GM12878 (cell line): Measurements from ENCODE around the gene TUBB4B. TPM values are rescaled to one million over a fixed set of nuclear protein-coding genes. Genes with fewer than 3 reads are reported as not detected.
A peak's percentile ranks its signal among the peaks of the same experiment; 100 is the strongest.

Experiments used
- ATAC-seq: fragments of 200-7000 bp; cut with Tn5 transposase; 3 replicates; pipeline ENCODE4 v1.9.1; 2020; ENCODE audit warnings: mild to moderate bottlenecking, moderate library complexity
- Bru-seq: library from RNA; stranded (reverse); fragments of 400-500 nt; gene quantifications from one replicate; lab custom pipeline; 2021; lab: Mats Ljungman, UMichigan
- BruChase-seq, 2 experiments: library from RNA; stranded (reverse); fragments of 400-500 nt; gene quantifications; one replicate each; lab custom pipeline; 2021; lab: Mats Ljungman, UMichigan
- BruUV-seq: library from RNA; stranded (reverse); fragments of 400-500 nt; replicated peaks from 2 replicates; lab custom pipeline; 2021; lab: Mats Ljungman, UMichigan
- CTCF ChIA-PET: fragments of 300-600 bp; sonication (Branson Sonifier 250); formaldehyde crosslinking; extraction: SDS; loops from one replicate; lab custom pipeline; 2021; ENCODE audit warnings: inconsistent platforms; lab: Yijun Ruan, JAX
- POLR2A ChIA-PET: fragments of 350-600 bp; formaldehyde crosslinking; extraction: SDS; loops from one replicate; lab custom pipeline; 2021; ENCODE audit warnings: inconsistent platforms; lab: Charles Lee
- RAD21 ChIA-PET: fragments of 300-600 bp; sonication (Branson Sonifier 250); formaldehyde crosslinking; loops from one replicate; lab custom pipeline; 2023; ENCODE audit warnings: antibody characterized with exemption; ENCODE audit not compliant: unreplicated experiment; lab: Charles Lee
- SMC1A ChIA-PET: fragments of 300-600 bp; sonication (Branson Sonifier 250); formaldehyde crosslinking; loops from one replicate; lab custom pipeline; 2023; ENCODE audit not compliant: unreplicated experiment, uncharacterized antibody; lab: Charles Lee
- DNase-seq: peaks from one replicate; pipeline ENCODE4 v3.0.0-alpha.2; 2011; ENCODE audit warnings: low read depth, low spot score
- FAIRE-seq: peaks from 3 replicates; lab custom pipeline; 2011; peaks lifted over from hg19 to GRCh38; lab: Jason Lieb, UNC
- H2AFZ ChIP-seq: 2 replicates; pipeline ENCODE4 v1.6.0; 2011; ENCODE audit warnings: low read depth, low read length, control low read depth; ENCODE audit not compliant: control insufficient read depth
- H3K27ac ChIP-seq: 2 replicates; pipeline ENCODE4 v1.5.1; 2011; ENCODE audit warnings: control low read depth; ENCODE audit not compliant: control insufficient read depth, insufficient read depth
- H3K27me3 ChIP-seq, 2 experiments: replicated peaks in 1 of 2; 2 replicates each; pipeline versions ENCODE4 v1.6.0 to v1.6.1; 2011; ENCODE audit warnings: low read length in 1 of 2; ENCODE audit not compliant: control insufficient read depth in 2 of 2, insufficient read depth in 2 of 2
- H3K36me3 ChIP-seq, 2 experiments: 2 replicates each; pipeline ENCODE4 v1.5.1; 2011; ENCODE audit warnings: low read length in 1 of 2; ENCODE audit not compliant: control insufficient read depth in 2 of 2, insufficient read depth in 2 of 2
- H3K4me1 ChIP-seq: 2 replicates; pipeline ENCODE4 v1.6.1; 2011; ENCODE audit warnings: mild to moderate bottlenecking, low read length, moderate library complexity, mixed read lengths; ENCODE audit not compliant: control insufficient read depth, insufficient read depth
- H3K4me2 ChIP-seq: 2 replicates; pipeline ENCODE4 v1.6.0; 2011; ENCODE audit warnings: control low read depth; ENCODE audit not compliant: control insufficient read depth, insufficient read depth
- H3K4me3 ChIP-seq: fragments of 200-600 bp; sonication (generic); 2 replicates; pipeline ENCODE4 v1.5.1; 2016
- H3K79me2 ChIP-seq: 2 replicates; pipeline ENCODE4 v1.6.0; 2011; ENCODE audit warnings: low read length; ENCODE audit not compliant: control insufficient read depth, insufficient read depth
- H3K9ac ChIP-seq: 2 replicates; pipeline ENCODE4 v1.8.0; 2011; ENCODE audit warnings: low read length, control low read depth, mixed read lengths; ENCODE audit not compliant: control insufficient read depth, insufficient read depth
- H3K9me3 ChIP-seq: replicated peaks from 3 replicates; pipeline ENCODE4 v1.5.1; 2011; ENCODE audit warnings: mild to moderate bottlenecking, low read length; ENCODE audit not compliant: control insufficient read depth, insufficient read depth
- H4K20me1 ChIP-seq: 2 replicates; pipeline ENCODE4 v1.6.0; 2011; ENCODE audit not compliant: control insufficient read depth, insufficient read depth
- CREM ChIP-seq: IDR thresholded peaks from 2 replicates; pipeline ENCODE4 v1.6.1; 2014; ENCODE audit warnings: antibody characterized with exemption, low read depth
- FOS ChIP-seq: IDR thresholded peaks from 3 replicates; pipeline ENCODE4 v1.6.1; 2011; ENCODE audit warnings: borderline replicate concordance; ENCODE audit not compliant: insufficient read length; ENCODE audit errors: extremely low read depth
- FOXM1 ChIP-seq: IDR thresholded peaks from 2 replicates; pipeline ENCODE4 v1.6.1; 2012; ENCODE audit warnings: low read depth, mild to moderate bottlenecking, inconsistent platforms, low read length, moderate library complexity
- JUNB ChIP-seq: IDR thresholded peaks from 2 replicates; pipeline ENCODE4 v1.6.1; 2016; ENCODE audit warnings: antibody characterized with exemption, mild to moderate bottlenecking
- LARP7 ChIP-seq: fragments of 450-650 bp; IDR thresholded peaks from 2 replicates; pipeline ENCODE4 v1.6.1; 2017; ENCODE audit warnings: mild to moderate bottlenecking
- MTA3 ChIP-seq: IDR thresholded peaks from 2 replicates; pipeline ENCODE4 v1.6.1; 2012; ENCODE audit warnings: low read length, inconsistent platforms, borderline replicate concordance
- NFYB ChIP-seq: IDR thresholded peaks from 2 replicates; pipeline ENCODE4 v1.6.1; 2011; ENCODE audit warnings: low read depth, mild to moderate bottlenecking, low read length, improper control_type of control experiment, moderate library complexity; ENCODE audit not compliant: insufficient read depth
- NRF1 ChIP-seq: conservative IDR thresholded peaks from 2 replicates; pipeline ENCODE4 v1.6.1; 2011; ENCODE audit warnings: mild to moderate bottlenecking, low read depth, low read length, improper control_type of control experiment
- RB1 ChIP-seq: fragments of 450-650 bp; formaldehyde crosslinking; IDR thresholded peaks from 2 replicates; pipeline ENCODE4 v1.6.1; 2017; ENCODE audit warnings: mild to moderate bottlenecking, borderline replicate concordance
- WGBS: methylation state at CpG from one replicate; pipeline ENCODE4 v1.1.6; 2016; ENCODE audit warnings: low lambda C conversion rate; ENCODE audit not compliant: insufficient replicate concordance, insufficient coverage; ENCODE audit errors: missing lambda C conversion rate; 5-methylcytosine and 5-hydroxymethylcytosine counted together
- in situ Hi-C: fragments of 300-500 bp; cut with MboI; formaldehyde crosslinking; loops from 9 replicates; pipeline ENCODE4 v1.14.3; 2018; ENCODE audit warnings: mixed read lengths
- intact Hi-C: fragments of 100-400 bp; cut with micrococcal nuclease; formaldehyde crosslinking; loops from one replicate; pipeline ENCODE4 v1.14.2; 2022; ENCODE audit not compliant: unreplicated experiment
- long read RNA-seq, 2 experiments: library from polyadenylated mRNA; unstranded; transcript quantifications; one replicate each; pipeline ENCODE4 v2.0.0, GENCODE V29; 2019 to 2020
- polyA minus RNA-seq, 3 experiments: library from RNA; depleted of rRNA, polyadenylated mRNA; stranded (reverse); fragments of >200 nt; gene quantifications; 2 replicates each; pipeline ENCODE4 v1.2.3, GENCODE V29; 2011
- polyA plus RNA-seq, 11 experiments: library from polyadenylated mRNA; depleted of rRNA in 4 of 11; unstranded in 6 of 11; stranded (reverse) in 5 of 11; fragments of >200 nt; fragmentation: Nextera tagmentation in 4 of 11; fragmentation: Illumina TruSeq in 1 of 11; extraction: Ambion mirVana in 4 of 11; extraction: Trizol in 1 of 11; gene quantifications; 1 replicate in 1 of 11; 2 replicates in 10 of 11; pipeline versions ENCODE4 v1.2.1 to v1.2.3, GENCODE V29; 2011 to 2016; ENCODE audit warnings: inconsistent platforms in 2 of 11, missing spikeins in 2 of 11, low read depth in 1 of 11
- total RNA-seq, 4 experiments: library from RNA; depleted of rRNA in 3 of 4; stranded (reverse); fragments of >200 nt in 3 of 4; fragmentation: Illumina TruSeq in 1 of 4; extraction: Trizol in 1 of 4; gene quantifications; 2 replicates each; pipeline versions ENCODE4 v1.2.1 to v1.2.3, GENCODE V29; 2013 to 2021
- TF ChIP-seq, protein P1 (sequence below): IDR thresholded peaks from 2 replicates; pipeline ENCODE4 v1.6.1; 2012; ENCODE audit warnings: mild to moderate bottlenecking, low read depth, low read length
- TF ChIP-seq, protein P2 (sequence below): fragments of 450-650 bp; formaldehyde crosslinking; IDR thresholded peaks from 2 replicates; pipeline ENCODE4 v1.4.0; 2022; ENCODE audit warnings: mild to moderate bottlenecking, moderate library complexity

Gene TUBB4B
- 45.3 and 50.1 TPM in 2 replicates for total RNA-seq (2013; cell fraction: nucleolus; rRNA removed)
- total RNA-seq (2014; rRNA removed), result 203 and 255 TPM in 2 replicates
- 168 and 187 TPM in 2 replicates for total RNA-seq (2014; rRNA removed; fragmentation: Illumina TruSeq; extraction: Trizol)
- total RNA-seq (2021), result 348 and 365 TPM in 2 replicates
- 59.8 TPM for polyA plus RNA-seq (2011; ENCODE audit: low read depth)
- 65.9 and 204 TPM in 2 replicates for polyA plus RNA-seq (2011; rRNA removed)
- 277 and 441 TPM in 2 replicates for polyA plus RNA-seq (2011; cell fraction: cytosol; rRNA removed)
- polyA plus RNA-seq (2011; cell fraction: nucleus; rRNA removed), result 263 and 420 TPM in 2 replicates
- polyA plus RNA-seq (2012), result 147 and 170 TPM in 2 replicates
- 122 and 254 TPM in 2 replicates for polyA plus RNA-seq (2014; fragmentation: Illumina TruSeq; extraction: Trizol)
- 10 to 100 TPM; 23.0 to 63.2 TPM for polyA plus RNA-seq (2014; fragmentation: Nextera tagmentation; extraction: Ambion mirVana)
- polyA plus RNA-seq (2014; rRNA removed), result 403 and 485 TPM in 2 replicates
- 100 to 1,000 TPM; 521 to 532 TPM for polyA plus RNA-seq (2016; fragmentation: Nextera tagmentation; extraction: Ambion mirVana)
- 156 and 212 TPM in 2 replicates for polyA minus RNA-seq (2011; rRNA and poly(A)+ RNA removed)
- 91.5 and 119 TPM in 2 replicates for polyA minus RNA-seq (2011; cell fraction: cytosol; rRNA and poly(A)+ RNA removed)
- 95.1 and 128 TPM in 2 replicates for polyA minus RNA-seq (2011; cell fraction: nucleus; rRNA and poly(A)+ RNA removed)
- Bru-seq, nascent RNA, result percentile 91 among the genes with signal in this experiment
- BruChase-seq, experiment 1, labeled RNA remaining after a 6-hour chase, result percentile 98 among the genes with signal in this experiment
- percentile 99 among the genes with signal in this experiment for BruChase-seq, experiment 2, labeled RNA remaining after a 2-hour chase
- long read RNA-seq, experiment 1, transcript TUBB4B-201 (4 exons, 1,637 nt), result major isoform, 677 of 714 reads
- long read RNA-seq, experiment 1, partial matches to known transcripts, result 30 of 714 reads
- long read RNA-seq, experiment 1, other reads (novel, unspliced or antisense), result 7 of 714 reads
- long read RNA-seq, experiment 2, transcript TUBB4B-201 (4 exons, 1,637 nt), result major isoform, 359 of 407 reads
- long read RNA-seq, experiment 2, partial matches to known transcripts, result 44 of 407 reads
- long read RNA-seq, experiment 2, other reads (novel, unspliced or antisense), result 2 of 407 reads

DNA sequence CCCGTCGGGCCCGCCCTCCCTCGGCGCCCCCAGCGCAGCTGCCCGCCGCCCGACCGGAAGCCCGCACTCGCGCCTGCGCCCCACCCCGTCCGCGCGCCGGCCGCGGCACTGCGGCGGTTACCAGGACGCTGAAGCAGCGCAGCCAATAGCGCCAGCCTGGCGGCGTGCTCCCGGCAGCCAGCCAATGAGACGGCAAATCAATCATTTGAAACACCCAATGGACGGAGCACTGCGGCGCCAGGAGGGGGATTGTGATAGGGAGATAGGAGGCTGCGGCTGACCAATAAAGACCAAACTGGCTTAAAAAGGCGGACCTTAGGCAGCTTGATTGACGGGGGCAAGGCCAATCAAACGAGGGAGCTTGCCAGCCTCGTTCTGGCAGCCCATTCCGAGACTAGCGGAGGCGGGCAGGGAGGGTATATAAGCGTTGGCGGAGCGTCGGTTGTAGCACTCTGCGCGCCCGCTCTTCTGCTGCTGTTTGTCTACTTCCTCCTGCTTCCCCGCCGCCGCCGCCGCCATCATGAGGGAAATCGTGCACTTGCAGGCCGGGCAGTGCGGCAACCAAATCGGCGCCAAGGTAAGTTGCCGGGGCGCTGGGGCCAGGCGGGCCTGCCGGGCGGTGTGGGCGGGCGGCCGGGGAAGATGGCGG is at the start of gene TUBB4B:
Gene TUBB4B, plus strand, starts transcription at position 447 of the 649 bp plus-strand sequence. Its CDS starts 74 bp downstream, at position 521.
- in situ Hi-C loops (no loop called here), intact Hi-C loops (no loop called here)
- Histone ChIP-seq H3K4me2 (peak within 1 kb of the TSS; percentile 91), H3K36me3 (peaks cover 8 to 14% of the 10 kb centered on the region in 2 experiments), H2AFZ (peak within 1 kb of the TSS; percentile 75), H3K27me3 (no peaks in the 10 kb centered on the region), H3K9me3 (no peaks in the 10 kb centered on the region), H4K20me1 (peaks cover 4% of the 10 kb centered on the region; the same call in 1 of the 2 replicates), H3K4me3 (peak within 1 kb of the TSS; percentile 98), H3K79me2 (peaks cover 30% of the 10 kb centered on the region), H3K4me1 (peaks cover 42% of the 10 kb centered on the region), H3K9ac (peak within 1 kb of the TSS; percentile 68), H3K27ac (peak within 1 kb of the TSS; percentile 83)
- BruUV-seq, result no TSS peak
- ChIA-PET POLR2A (interaction anchor here (0.7 to 9.2 kb wide), 27 partner anchors 11 to 249 kb away, joined by 3 to 112 read pairs (median 6); partner anchors contain the start of genes CYSRT1, EXD3, MAN1B1 and NELFB), RAD21 (interaction anchor here (0.9 to 1.9 kb wide), 11 partner anchors 14 to 122 kb away, joined by 3 to 13 read pairs (median 3); partner anchors contain the start of genes NELFB, NRARP, RNF208 and TPRN), SMC1A (interaction anchor here (0.7 to 1.7 kb wide), 5 partner anchors 13 to 154 kb away, joined by 3 to 6 read pairs (median 3); partner anchors contain the start of gene MAN1B1), CTCF (interaction anchor here (0.6 to 5.3 kb wide), 12 partner anchors 14 to 206 kb away, joined by 3 to 52 read pairs (median 4); partner anchors contain the start of genes CYSRT1, NELFB, RNF208 and RNF224)
- DNase-seq (peak; percentile 100), ATAC-seq (peak; percentile 86), FAIRE-seq (peak; percentile 100)
- under 1% methylated on average over 62 of the region's 67 CpGs for WGBS
- TF ChIP-seq MTA3 (no peak), FOS (peak; percentile 99), RB1 (peak; percentile 93; the same call in 1 of the 2 replicates), FOXM1 (no peak), CREM (0 out of 2 replicates have a peak, but pooled peaks have one; percentile 52), LARP7 (peak; percentile 96), NRF1 (peak; percentile 64), NFYB (peak; percentile 99), JUNB (no peak)
- TF ChIP-seq, protein P1, sequence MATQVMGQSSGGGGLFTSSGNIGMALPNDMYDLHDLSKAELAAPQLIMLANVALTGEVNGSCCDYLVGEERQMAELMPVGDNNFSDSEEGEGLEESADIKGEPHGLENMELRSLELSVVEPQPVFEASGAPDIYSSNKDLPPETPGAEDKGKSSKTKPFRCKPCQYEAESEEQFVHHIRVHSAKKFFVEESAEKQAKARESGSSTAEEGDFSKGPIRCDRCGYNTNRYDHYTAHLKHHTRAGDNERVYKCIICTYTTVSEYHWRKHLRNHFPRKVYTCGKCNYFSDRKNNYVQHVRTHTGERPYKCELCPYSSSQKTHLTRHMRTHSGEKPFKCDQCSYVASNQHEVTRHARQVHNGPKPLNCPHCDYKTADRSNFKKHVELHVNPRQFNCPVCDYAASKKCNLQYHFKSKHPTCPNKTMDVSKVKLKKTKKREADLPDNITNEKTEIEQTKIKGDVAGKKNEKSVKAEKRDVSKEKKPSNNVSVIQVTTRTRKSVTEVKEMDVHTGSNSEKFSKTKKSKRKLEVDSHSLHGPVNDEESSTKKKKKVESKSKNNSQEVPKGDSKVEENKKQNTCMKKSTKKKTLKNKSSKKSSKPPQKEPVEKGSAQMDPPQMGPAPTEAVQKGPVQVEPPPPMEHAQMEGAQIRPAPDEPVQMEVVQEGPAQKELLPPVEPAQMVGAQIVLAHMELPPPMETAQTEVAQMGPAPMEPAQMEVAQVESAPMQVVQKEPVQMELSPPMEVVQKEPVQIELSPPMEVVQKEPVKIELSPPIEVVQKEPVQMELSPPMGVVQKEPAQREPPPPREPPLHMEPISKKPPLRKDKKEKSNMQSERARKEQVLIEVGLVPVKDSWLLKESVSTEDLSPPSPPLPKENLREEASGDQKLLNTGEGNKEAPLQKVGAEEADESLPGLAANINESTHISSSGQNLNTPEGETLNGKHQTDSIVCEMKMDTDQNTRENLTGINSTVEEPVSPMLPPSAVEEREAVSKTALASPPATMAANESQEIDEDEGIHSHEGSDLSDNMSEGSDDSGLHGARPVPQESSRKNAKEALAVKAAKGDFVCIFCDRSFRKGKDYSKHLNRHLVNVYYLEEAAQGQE, result no peak; the same call in 1 of the 2 replicates
- TF ChIP-seq, protein P2, sequence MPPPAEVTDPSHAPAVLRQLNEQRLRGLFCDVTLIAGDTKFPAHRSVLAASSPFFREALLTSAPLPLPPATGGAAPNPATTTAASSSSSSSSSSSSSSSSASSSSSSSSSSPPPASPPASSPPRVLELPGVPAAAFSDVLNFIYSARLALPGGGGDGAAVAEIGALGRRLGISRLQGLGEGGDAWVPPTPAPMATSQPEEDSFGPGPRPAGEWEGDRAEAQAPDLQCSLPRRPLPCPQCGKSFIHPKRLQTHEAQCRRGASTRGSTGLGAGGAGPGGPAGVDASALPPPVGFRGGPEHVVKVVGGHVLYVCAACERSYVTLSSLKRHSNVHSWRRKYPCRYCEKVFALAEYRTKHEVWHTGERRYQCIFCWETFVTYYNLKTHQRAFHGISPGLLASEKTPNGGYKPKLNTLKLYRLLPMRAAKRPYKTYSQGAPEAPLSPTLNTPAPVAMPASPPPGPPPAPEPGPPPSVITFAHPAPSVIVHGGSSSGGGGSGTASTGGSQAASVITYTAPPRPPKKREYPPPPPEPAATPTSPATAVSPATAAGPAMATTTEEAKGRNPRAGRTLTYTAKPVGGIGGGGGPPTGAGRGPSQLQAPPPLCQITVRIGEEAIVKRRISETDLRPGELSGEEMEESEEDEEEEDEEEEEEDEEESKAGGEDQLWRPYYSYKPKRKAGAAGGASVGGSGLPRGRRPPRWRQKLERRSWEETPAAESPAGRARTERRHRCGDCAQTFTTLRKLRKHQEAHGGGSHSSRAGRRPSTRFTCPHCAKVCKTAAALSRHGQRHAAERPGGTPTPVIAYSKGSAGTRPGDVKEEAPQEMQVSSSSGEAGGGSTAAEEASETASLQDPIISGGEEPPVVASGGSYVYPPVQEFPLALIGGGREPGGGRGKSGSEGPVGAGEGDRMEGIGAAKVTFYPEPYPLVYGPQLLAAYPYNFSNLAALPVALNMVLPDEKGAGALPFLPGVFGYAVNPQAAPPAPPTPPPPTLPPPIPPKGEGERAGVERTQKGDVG, result no peak
